Prostate gland (tissue), 2 donors: ENCODE data around the gene NUMBL. TPM values are rescaled to one million over a fixed set of nuclear protein-coding genes. Genes with fewer than 3 reads are reported as not detected.

Experiments used
- DNase-seq: peaks from one replicate; pipeline ENCODE4 v3.0.0-alpha.2; 2019; ENCODE audit warnings: low spot score
- H3K27ac ChIP-seq, 2 donors: fragments of 200-600 bp; sonication (generic); 2 replicates each; pipeline ENCODE4 v1.5.1; 2017 to 2019
- H3K27me3 ChIP-seq: fragments of 200-600 bp; sonication (generic); replicated peaks from 2 replicates; pipeline ENCODE4 v1.5.1; 2019; ENCODE audit not compliant: insufficient read depth
- H3K36me3 ChIP-seq, 2 donors: fragments of 200-600 bp; sonication (generic); 1 replicate in 1 of 2; 2 replicates in 1 of 2; pipeline versions ENCODE4 v1.5.1 to v1.8.1; 2017 to 2019
- H3K4me1 ChIP-seq: fragments of 200-600 bp; sonication (generic); replicated peaks from 2 replicates; pipeline ENCODE4 v1.5.1; 2019
- H3K4me3 ChIP-seq, 2 donors: fragments of 200-600 bp; sonication (generic); 2 replicates each; pipeline ENCODE4 v1.5.1; 2017 to 2019
- H3K9me3 ChIP-seq: fragments of 200-600 bp; sonication (generic); 2 replicates; pipeline ENCODE4 v1.5.1; 2017
- CTCF ChIP-seq, 4 experiments: fragments of 200-600 bp in 2 of 4; fragments of 450-650 bp in 2 of 4; sonication (generic) in 2 of 4; IDR thresholded peaks; 1 replicate in 3 of 4; 2 replicates in 1 of 4; pipeline ENCODE4 v1.5.1; 2016 to 2019; ENCODE audit warnings: antibody characterized with exemption in 4 of 4, mild to moderate bottlenecking in 2 of 4, moderate library complexity in 2 of 4
- POLR2A ChIP-seq: fragments of 450-650 bp; IDR thresholded peaks from one replicate; pipeline ENCODE4 v1.6.1; 2016; ENCODE audit warnings: antibody characterized with exemption, mild to moderate bottlenecking
- POLR2AphosphoS5 ChIP-seq: sonication (generic); formaldehyde crosslinking; IDR thresholded peaks from one replicate; pipeline ENCODE4 v1.6.1; 2017; ENCODE audit warnings: antibody characterized with exemption
- WGBS: methylation state at CpG from one replicate; pipeline ENCODE4 v1.1.5; 2018; 5-methylcytosine and 5-hydroxymethylcytosine counted together
- intact Hi-C: fragments of 100-400 bp; cut with DNase I; formaldehyde crosslinking; loops from one replicate; pipeline ENCODE4 v1.14.2; 2022
- total RNA-seq, 2 donors: library from RNA; depleted of rRNA; stranded (reverse); fragments of >200 nt; gene quantifications; one replicate each; pipeline ENCODE4 v1.1.0, GENCODE V29; 2016

Gene NUMBL
- total RNA-seq, 2 donors from 2014 or later: 24.3 to 102 TPM

- Histone ChIP-seq H3K9me3 (no peaks in the 10 kb centered on the region), H3K27me3 (no peaks in the 10 kb centered on the region), H3K36me3 (peaks cover 2 to 12% of the 10 kb centered on the region in 2 donors), H3K4me1 (no peaks in the 10 kb centered on the region), H3K4me3 (no peak overlapping the region), H3K27ac (no peak overlapping the region)
- TF ChIP-seq CTCF (IDR thresholded peaks at IDR 0.05) (no peak), POLR2A (no peak), POLR2AphosphoS5 (no peak)
- intact Hi-C loops: no loop called here
- no peak for DNase-seq
- WGBS: 90% methylated on average over 24 of the region's 24 CpGs
Measured at GRCh38 chr19:40621966-40622772, 68.3 kb downstream of the NUMBL start.

GRCh38 chr19:40621283-40621682, 69.2 kb downstream of the NUMBL start:
- intact Hi-C loops: no loop called here
- Histone ChIP-seq H3K27me3 (no peaks in the 10 kb centered on the region), H3K36me3 (peaks cover 0 to 9% of the 10 kb centered on the region in 2 donors), H3K9me3 (no peaks in the 10 kb centered on the region), H3K4me1 (no peaks in the 10 kb centered on the region), H3K4me3 (no peak overlapping the region), H3K27ac (no peak overlapping the region)
- DNase-seq: no peak
- 71% methylated on average over 2 of the region's 2 CpGs for WGBS
- TF ChIP-seq POLR2AphosphoS5: no peak
- TF ChIP-seq POLR2A: no peak
- TF ChIP-seq CTCF (IDR thresholded peaks at IDR 0.05): no peak

- peaks cover 0 to 6% of the 10 kb centered on the region in 2 donors for H3K36me3 ChIP-seq
- no peaks in the 10 kb centered on the region for H3K27me3 ChIP-seq
- WGBS: 90% methylated on average over 8 of the region's 8 CpGs
- TF ChIP-seq POLR2A: no peak
- no peak for TF ChIP-seq CTCF (IDR thresholded peaks at IDR 0.05)
- TF ChIP-seq POLR2AphosphoS5: no peak
- H3K4me1 ChIP-seq: no peaks in the 10 kb centered on the region
- intact Hi-C loops: no loop called here
- DNase-seq: no peak
- H3K27ac ChIP-seq: no peak overlapping the region
- H3K9me3 ChIP-seq: no peaks in the 10 kb centered on the region
- no peak overlapping the region for H3K4me3 ChIP-seq
Measured at GRCh38 chr19:40620161-40620485, 70.3 kb downstream of the NUMBL start.

GRCh38 chr19:40619333-40620160, 70.9 kb downstream of the NUMBL start:
- no peak for DNase-seq
- 81% methylated on average over 11 of the region's 11 CpGs for WGBS
- intact Hi-C loops: no loop called here
- no peaks in the 10 kb centered on the region for H3K4me1 ChIP-seq
- H3K36me3 ChIP-seq: peaks cover 0 to 6% of the 10 kb centered on the region in 2 donors
- no peak for TF ChIP-seq POLR2A
- no peak for TF ChIP-seq POLR2AphosphoS5
- TF ChIP-seq CTCF (IDR thresholded peaks at IDR 0.05): no peak
- no peaks in the 10 kb centered on the region for H3K27me3 ChIP-seq
- no peak overlapping the region for H3K27ac ChIP-seq
- no peaks in the 10 kb centered on the region for H3K9me3 ChIP-seq
- no peak overlapping the region for H3K4me3 ChIP-seq
